Forelimb muscle (tissue), 1 donor: ENCODE data around the gene MCM7. TPM values are rescaled to one million over a fixed set of nuclear protein-coding genes. Genes with fewer than 3 reads are reported as not detected.

Source experiments
- DNase-seq: peaks from one replicate; pipeline ENCODE4 v3.0.0-alpha.2; 2013; ENCODE audit warnings: low read depth
- polyA plus RNA-seq: library from polyadenylated mRNA; unstranded; fragments of 120-200 nt; gene quantifications from one replicate; pipeline ENCODE4 v1.2.1, GENCODE V29; 2013; ENCODE audit not compliant: insufficient read length

MCM7 gene
- polyA plus RNA-seq, 1 donor, result 62.4 TPM

DNA sequence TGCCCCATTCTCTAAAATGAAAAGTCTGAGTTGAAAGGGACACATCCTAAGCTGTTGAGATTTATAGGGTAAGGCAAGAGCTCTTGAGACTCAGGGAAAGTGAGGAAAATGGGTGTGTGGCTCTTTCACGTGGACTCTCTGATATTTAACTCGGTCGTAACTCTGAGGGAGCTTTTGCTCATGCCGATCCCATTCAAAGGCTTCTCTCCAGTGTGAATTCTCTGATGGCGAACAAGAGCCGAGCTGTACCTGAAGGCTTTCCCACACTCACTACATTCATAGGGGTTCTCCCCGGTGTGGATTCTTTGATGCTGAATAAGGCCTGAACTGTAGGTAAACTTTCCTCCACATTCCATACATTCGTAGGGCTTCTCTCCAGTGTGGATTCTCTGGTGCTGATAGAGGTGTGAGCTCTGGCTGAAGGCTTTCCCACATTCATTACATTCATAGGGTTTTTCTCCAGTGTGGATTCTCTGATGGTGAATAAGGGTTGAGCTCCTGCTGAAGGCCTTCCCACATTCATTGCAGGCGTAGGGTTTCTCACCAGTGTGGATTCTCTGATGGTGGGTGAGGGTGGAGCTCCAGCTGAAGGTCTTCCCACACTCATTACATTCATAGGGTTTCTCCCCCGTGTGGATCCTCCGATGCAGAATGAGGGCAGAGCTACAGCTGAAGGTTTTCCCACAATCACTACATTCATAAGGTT is 30.0 kb downstream of the MCM7 start:
- DNase-seq, result no peak

DNA sequence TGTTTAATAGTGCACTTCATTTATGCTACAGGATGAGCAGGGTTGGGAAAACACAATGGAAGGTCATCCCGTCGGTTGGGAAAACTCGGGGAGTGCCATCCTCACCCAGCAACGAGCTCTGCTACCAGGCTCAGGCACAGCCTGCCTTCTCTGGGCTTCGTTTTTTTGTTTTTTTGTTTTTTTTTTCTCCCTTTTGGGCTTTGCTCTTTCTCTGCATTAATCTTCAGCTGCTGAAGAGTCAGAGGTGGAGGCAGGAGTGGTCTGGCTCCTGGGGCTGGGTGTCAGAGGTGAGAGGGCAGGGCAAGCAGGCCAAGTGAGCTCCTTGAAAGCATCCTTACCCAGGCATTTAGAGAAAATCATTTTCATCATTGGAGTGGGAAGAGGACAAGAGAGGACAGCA is 31.2 kb downstream of the MCM7 start:
- no peak for DNase-seq

DNA sequence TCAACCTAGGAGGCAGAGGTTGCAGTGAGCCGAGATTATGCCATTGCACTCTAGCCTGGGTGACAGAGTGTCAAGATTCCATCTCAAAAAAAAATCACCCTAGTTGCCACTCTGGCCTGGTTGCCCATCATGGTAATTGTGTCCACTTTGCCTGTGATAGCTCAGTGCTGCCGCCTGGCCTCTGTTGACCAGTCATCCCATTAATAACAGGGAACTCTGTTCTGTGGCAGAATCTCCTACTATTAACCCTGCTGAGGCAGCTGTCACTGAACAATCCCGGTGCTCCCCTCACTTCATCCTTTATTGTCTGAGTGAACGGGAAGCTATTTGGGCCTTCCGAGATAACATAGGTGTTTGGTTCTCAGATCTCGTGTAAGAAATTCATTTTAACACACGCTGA is 34.2 kb downstream of the MCM7 start:
- DNase-seq, result no peak

DNA sequence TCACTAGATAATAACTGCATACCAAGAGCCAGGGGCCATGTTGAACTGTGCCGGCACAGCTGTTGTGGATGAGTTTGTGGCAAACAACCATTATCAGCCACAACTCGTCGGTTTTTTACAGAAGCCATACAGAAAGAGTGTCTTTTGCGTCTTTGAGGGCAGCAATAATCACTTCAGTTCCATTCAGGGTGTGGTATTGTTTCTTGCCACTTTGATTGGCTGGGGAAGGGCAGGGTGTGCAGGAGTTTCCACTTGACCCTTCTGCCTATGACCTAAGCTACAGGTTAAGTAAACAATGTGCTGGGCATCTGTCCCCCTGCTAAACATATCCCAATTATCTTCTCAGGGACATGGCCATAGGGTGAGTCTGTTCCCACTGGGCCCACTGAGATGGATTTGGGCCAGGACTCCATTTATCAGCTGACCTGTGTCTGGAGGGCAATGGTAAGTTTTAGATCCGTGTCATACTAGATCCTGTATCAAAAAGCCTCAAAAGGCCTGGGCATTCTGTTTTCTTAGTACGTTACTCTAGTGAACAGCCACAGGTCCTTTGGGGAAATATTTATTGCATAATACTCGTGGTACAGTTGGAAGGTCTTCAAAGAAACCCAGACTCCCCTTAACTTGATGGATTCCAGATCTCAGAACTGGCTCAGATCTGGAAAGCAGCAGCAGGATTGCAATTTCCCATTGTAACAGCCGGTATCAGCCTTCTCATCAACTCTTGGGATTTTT is 35.6 kb downstream of the MCM7 start:
- no peak for DNase-seq

DNA sequence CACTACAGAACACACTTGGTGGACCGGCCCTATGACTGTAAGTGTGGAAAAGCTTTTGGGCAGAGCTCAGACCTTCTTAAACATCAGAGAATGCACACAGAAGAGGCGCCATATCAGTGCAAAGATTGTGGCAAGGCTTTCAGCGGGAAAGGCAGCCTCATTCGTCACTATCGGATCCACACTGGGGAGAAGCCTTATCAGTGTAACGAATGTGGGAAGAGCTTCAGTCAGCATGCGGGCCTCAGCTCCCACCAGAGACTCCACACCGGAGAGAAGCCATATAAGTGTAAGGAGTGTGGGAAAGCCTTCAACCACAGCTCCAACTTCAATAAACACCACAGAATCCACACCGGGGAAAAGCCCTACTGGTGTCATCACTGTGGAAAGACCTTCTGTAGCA is 37.0 kb downstream of the MCM7 start:
- no peak for DNase-seq

DNA sequence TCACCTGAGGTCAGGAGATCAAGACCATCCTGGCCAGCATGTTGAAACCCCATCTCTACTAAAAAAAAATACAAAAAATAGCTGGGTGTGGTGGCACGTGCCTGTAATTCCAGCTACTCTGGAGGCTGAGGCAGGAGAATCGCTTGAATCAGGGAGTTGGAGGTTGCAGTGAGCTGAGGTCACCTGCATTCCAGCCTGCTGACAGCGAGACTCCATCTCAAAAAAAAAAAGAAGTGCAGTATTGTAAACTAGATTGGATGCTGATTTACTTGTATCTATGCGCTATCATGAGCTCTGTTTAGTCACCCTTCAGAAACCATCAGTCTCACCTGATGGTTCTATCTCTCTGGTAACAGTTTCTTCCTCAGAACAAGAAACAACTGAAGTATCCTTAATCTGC is 37.8 kb downstream of the MCM7 start:
- DNase-seq, result no peak

DNA sequence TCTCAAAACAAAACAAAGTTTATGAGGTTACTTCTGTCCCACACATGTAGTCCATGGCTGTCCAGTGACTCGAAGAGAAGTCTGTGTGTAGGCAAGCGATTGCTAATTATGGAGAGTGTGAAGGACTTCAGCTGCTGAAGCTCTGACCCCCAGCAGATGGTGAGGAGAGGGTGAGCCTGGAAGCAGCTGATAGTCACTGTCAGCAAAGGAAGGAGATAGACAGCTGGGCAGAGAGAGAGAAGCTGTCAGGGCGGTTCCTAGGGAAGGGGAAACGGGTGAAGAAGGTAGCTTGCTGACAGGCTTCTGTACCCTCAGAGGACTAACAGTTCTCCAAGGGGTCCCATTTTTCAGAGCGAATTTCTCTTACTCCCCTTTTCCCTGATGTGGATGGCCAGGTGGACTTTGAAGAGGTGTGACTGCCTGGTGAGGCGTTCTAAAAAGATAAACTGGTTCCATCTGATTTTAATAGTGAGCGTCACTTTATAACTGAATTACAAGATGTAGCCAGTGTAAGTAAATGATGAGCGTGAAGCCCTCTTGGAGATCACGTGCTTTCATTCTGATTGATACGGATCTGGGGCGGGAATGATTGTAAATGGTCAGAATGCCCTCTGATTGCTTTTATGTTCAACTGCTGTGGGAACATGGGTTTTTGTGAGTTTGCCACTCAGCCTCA is 39.5 kb downstream of the MCM7 start:
- DNase-seq, result no peak

DNA sequence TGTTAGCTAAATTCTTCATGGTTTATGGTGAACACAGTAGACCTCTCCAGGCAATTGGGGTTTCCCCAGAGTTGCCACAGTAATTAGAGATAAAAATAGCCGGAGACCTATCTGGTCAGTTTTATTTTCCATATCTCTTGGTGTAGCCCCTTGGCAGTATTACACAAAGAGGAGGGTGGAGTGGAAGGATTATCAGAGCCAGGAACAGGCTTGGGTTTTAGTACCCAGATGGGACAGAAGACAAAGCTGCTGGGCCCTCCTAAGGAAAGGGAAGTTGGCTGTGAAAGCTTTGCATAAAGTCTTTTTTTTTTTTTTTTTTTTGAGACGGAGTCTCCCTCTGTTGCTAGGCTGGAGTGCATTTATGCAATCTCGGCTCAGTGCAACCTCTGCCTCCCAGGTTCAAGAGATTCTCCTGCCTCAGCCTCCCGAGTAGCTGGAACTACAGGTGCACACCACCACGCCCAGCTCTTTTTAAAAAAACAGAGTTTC is 41.9 kb downstream of the MCM7 start:
- DNase-seq, result no peak

DNA sequence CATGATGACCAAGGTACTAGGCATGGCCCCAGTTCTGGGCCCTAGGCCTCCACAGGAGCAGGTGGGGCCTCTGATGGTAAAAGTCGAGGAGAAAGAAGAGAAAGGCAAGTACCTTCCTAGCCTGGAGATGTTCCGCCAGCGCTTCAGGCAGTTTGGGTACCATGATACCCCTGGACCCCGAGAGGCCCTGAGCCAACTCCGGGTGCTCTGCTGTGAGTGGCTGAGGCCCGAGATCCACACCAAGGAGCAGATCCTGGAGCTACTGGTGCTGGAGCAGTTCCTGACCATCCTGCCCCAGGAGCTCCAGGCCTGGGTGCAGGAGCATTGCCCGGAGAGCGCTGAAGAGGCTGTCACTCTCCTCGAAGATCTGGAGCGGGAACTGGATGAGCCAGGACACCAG is 44.2 kb downstream of the MCM7 start:
- no peak for DNase-seq

DNA sequence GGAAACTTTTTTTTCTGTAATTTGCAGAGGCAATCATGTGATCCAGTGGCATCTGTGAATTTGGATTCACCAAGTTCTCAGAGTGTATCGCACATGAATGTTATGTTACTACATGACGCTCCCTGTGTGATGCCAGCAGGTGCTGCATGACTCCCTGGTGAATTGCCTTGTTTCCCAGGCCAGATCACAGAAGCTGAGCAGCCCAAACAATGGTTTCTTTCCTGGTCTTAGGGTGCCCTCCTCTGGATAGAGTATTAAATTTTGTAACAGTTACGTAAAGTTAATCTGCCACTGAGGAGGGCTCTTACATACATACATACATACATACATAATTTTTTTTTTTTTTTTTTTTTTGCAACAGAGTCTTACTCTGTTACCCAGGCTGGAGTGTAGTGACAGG is 48.0 kb downstream of the MCM7 start:
- no peak for DNase-seq

DNA sequence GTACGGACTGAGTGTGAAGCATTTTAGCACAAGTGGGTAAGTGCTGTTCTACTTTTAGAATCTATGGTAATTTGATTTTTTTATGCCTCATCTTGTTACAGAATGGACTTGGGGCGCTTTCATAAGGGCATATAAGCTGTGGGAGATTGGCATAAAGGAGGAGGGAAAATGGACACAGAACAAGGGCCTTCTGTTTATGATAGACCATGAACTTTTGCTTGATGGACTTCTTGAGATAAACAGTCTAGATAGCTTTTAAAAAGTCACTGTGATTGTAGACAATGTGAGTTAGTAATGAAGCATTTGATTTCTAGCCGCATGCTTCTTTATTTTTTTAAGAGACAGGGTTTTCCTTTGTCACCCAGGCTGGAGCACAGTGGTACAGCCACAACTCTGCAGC is 49.6 kb downstream of the MCM7 start:
- DNase-seq, result no peak

DNA sequence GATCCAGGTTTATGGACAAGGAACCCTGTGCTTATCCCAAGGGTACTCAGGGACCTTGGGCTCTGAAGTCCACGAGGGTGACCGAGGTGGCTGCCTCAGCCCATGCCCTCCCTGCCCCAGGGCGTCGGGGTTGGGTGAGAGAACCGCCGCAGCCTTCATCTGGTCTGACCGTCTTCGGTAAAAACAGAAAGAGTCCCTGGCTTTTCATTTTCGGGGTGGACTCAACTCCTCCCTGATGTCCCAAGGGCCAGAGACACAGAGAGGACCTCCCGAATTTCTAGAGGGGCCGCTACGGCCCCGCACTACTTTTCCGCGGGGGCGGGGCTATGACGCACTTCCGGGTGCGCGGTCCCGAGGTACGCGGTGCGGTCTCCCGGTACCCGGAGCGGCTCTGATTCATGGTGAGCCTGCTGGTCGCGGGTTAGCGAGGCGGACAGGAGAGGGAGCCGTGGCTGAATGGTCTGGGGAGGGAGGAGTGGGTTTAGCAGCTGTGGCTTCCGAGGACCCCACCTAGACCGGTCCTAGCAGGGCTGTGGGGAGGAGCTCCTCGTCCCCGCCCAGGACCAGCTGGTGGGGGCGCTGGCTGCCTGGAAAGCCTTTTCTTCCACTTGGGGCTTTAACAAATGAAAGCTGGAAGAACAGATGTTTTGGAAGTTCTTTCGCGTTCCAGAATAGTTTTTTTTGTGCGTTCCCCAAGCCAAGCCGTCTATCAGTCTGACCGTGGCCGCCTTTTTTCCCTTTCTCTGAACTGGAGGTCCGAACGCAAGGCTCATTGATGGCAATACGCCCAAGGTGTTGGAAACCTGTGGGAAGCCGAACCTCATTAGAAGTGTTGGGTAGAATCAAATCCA is 51.5 kb downstream of the MCM7 start, which contains the start of gene ZSCAN21:
TSS of gene ZSCAN21 (plus strand) at position 334 of the 851 bp plus-strand sequence. CDS start 7,233 bp downstream, outside the sequence.
- peak; percentile 60 for DNase-seq

DNA sequence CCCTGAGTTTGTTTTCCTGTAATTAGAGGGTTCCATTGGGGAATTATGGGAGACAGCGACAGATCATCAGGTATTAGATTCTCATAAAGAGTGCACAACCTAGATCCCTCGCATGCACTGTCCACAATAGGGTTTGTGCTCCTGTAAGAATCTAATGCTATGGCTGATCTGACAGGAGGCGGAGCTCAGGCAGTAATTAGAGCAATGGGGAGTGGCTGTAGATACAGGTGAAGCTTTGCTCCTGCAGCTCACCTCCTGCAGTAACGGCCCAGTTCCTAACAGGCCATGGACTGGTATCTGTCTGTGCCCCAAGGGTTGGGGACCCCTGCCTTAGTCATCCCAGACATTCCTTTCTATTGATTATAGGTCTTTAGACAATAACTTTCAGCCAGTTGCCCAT is 52.5 kb downstream of the MCM7 start:
- DNase-seq, result no peak

DNA sequence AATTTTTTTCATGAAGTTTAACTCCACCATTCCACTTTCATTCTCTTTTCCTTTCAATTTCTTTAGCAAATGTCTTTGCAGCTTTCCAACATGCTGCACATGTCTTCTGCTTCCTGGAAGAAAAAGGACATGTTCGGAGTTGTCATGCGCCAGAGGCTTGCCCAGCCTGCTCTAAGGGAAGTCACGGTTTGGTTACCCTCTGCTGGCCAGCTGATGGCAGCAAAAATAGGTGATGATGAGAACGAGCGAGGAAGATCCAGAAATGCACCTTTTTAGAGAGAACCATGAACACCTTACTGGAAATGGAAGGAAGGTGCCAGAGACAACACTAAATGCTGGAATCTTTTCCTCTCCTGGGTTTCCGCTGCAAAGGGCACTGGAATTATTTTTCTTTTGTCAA is 56.5 kb downstream of the MCM7 start:
- DNase-seq, result no peak

Other genes starting within 250 kb of the MCM7 start
- gene OR2AE1, start 224.4 kb downstream of the MCM7 start, polyA plus RNA-seq, result not detected
- gene TRIM4, start 181.9 kb downstream of the MCM7 start, polyA plus RNA-seq, result 14.3 TPM
- gene GJC3, start 171.8 kb downstream of the MCM7 start, polyA plus RNA-seq, result 0.32 TPM
- 13.2 TPM for gene AZGP1, start 125.4 kb downstream of the MCM7 start, polyA plus RNA-seq
- gene ZKSCAN1, start 85.8 kb downstream of the MCM7 start, polyA plus RNA-seq, result 37.6 TPM
- gene ZSCAN21, start 51.6 kb downstream of the MCM7 start, polyA plus RNA-seq, result 11.5 TPM
- 27.2 TPM for gene ZNF3, start 19.7 kb downstream of the MCM7 start, polyA plus RNA-seq
- 78.2 TPM for gene COPS6, start 12.4 kb downstream of the MCM7 start, polyA plus RNA-seq
- gene AP4M1, start 246 bp upstream of the MCM7 start, polyA plus RNA-seq, result 22.0 TPM
- gene TAF6, start 18.0 kb upstream of the MCM7 start, polyA plus RNA-seq, result 35.3 TPM
- 33.8 TPM for gene CNPY4, start 18.2 kb upstream of the MCM7 start, polyA plus RNA-seq
- 1.5 TPM for gene MBLAC1, start 25.6 kb upstream of the MCM7 start, polyA plus RNA-seq
- 54.1 TPM for gene LAMTOR4, start 47.5 kb upstream of the MCM7 start, polyA plus RNA-seq
- gene TRAPPC14, start 57.3 kb upstream of the MCM7 start, polyA plus RNA-seq, result 13.0 TPM
- 9.2 TPM for gene GAL3ST4, start 67.2 kb upstream of the MCM7 start, polyA plus RNA-seq
- gene GPC2, start 76.0 kb upstream of the MCM7 start, polyA plus RNA-seq, result 6.3 TPM
- gene STAG3, start 76.5 kb upstream of the MCM7 start, polyA plus RNA-seq, result 21.2 TPM
- gene PVRIG, start 118.6 kb upstream of the MCM7 start, polyA plus RNA-seq, result 9.1 TPM
- 5.7 TPM for gene SPDYE3, start 206.3 kb upstream of the MCM7 start, polyA plus RNA-seq